ENCODE data around the gene CBR1. TPM values are rescaled to one million over a fixed set of nuclear protein-coding genes. Genes with fewer than 3 reads are reported as not detected.
A peak's percentile ranks its signal among the peaks of the same experiment; 100 is the strongest.

Gene CBR1
- total and polyA plus RNA-seq, 2 donors (not counting 1 experiment from before 2014, with no cell fraction given) = 12.4 to 14.4 TPM

GRCh38 chr21:36075953-36076352, 6.1 kb downstream of the CBR1 start:
- H3K9me3 Mint-ChIP-seq (ENCODE audit: insufficient read depth) = no peaks in the 10 kb centered on the region
- CTCF ChIA-PET = interaction anchor here (0.9 to 1.0 kb wide), 2 partner anchors 16 to 29 kb away, joined by 3 read pairs; partner anchors contain the start of gene SETD4
- no CpG with 5 or more reads among the region's 5 CpGs for WGBS (ENCODE audit: insufficient coverage)
- H3K9ac ChIP-seq (ENCODE audit: low read length) = no peak overlapping the region
- POLR2A ChIA-PET = interaction anchor here (1.6 kb wide), 1 partner anchor 16 kb away, joined by 5 read pairs; the partner anchor contains the start of gene SETD4
- H3K27ac Mint-ChIP-seq = peak overlapping the region; percentile 47
- ATAC-seq (ENCODE audit: low read depth) (no peak), DNase-seq (no peak)
- no peaks in the 10 kb centered on the region for H4K20me1 ChIP-seq (ENCODE audit: control insufficient read depth, insufficient read depth, low read length, poor library complexity, severe bottlenecking)
- no peaks in the 10 kb centered on the region for H3K79me2 ChIP-seq (ENCODE audit: control insufficient read depth, insufficient read depth, low read length)
- no peaks in the 10 kb centered on the region for H3K27me3 ChIP-seq (replicated peaks in 1 of 4; ENCODE audit: control extremely low read depth in 1 of 4, control insufficient read depth in 3 of 4, insufficient read depth in 4 of 4, low read length in 3 of 4)
- H3K27me3 Mint-ChIP-seq = no peaks in the 10 kb centered on the region
- peaks cover 53% of the 10 kb centered on the region for H3K4me1 Mint-ChIP-seq
- no peak for TF ChIP-seq EZH2 (IDR thresholded peaks at IDR 0.05; ENCODE audit: borderline replicate concordance, insufficient read depth, low read depth, low read length, poor library complexity, severe bottlenecking)
- TF ChIP-seq, protein P1, sequence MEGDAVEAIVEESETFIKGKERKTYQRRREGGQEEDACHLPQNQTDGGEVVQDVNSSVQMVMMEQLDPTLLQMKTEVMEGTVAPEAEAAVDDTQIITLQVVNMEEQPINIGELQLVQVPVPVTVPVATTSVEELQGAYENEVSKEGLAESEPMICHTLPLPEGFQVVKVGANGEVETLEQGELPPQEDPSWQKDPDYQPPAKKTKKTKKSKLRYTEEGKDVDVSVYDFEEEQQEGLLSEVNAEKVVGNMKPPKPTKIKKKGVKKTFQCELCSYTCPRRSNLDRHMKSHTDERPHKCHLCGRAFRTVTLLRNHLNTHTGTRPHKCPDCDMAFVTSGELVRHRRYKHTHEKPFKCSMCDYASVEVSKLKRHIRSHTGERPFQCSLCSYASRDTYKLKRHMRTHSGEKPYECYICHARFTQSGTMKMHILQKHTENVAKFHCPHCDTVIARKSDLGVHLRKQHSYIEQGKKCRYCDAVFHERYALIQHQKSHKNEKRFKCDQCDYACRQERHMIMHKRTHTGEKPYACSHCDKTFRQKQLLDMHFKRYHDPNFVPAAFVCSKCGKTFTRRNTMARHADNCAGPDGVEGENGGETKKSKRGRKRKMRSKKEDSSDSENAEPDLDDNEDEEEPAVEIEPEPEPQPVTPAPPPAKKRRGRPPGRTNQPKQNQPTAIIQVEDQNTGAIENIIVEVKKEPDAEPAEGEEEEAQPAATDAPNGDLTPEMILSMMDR (IDR thresholded peaks at IDR 0.05) = no peak
- H3K4me1 ChIP-seq (ENCODE audit: control insufficient read depth in 2 of 2, insufficient read depth in 2 of 2, low read length in 2 of 2) = peaks cover 26 to 32% of the 10 kb centered on the region in 2 donors
- no peak overlapping the region for H3K4me3 Mint-ChIP-seq
- H3K36me3 ChIP-seq (replicated peaks in 1 of 2; ENCODE audit: control extremely low read depth in 1 of 2, control insufficient read depth in 1 of 2, extremely low read depth in 1 of 2, insufficient read depth in 2 of 2, low read length in 1 of 2) = peaks cover 0 to 16% of the 10 kb centered on the region in 2 experiments
- intact Hi-C loops (cut with micrococcal nuclease) = loop anchor here (2.0 to 5.0 kb wide), 2 partner anchors 15 to 144 kb away; partner anchors contain the start of gene SETD4
- H3K4me3 ChIP-seq (ENCODE audit: control extremely low read depth in 1 of 5, extremely low read depth in 1 of 5, insufficient read depth in 1 of 5, low read depth in 2 of 5, low read length in 4 of 5) = no peak overlapping the region
- no peak overlapping the region for H3K4me2 ChIP-seq (replicated peaks; ENCODE audit: low read depth, low read length, poor library complexity, severe bottlenecking)
- peaks cover 0 to 3% (median 0%) of the 10 kb centered on the region in 3 donors for H3K9me3 ChIP-seq (ENCODE audit: control extremely low read depth in 1 of 3, control insufficient read depth in 2 of 3, insufficient read depth in 1 of 3, low read length in 2 of 3)
- H3K27ac ChIP-seq (ENCODE audit: low read length in 2 of 2) = no peak overlapping the region
- no peak overlapping the region for H2AFZ ChIP-seq (ENCODE audit: insufficient read depth, low read depth, low read length, poor library complexity, severe bottlenecking)

Data from B cell (primary cell).